SJCRH30 (cell line): ENCODE results near the gene ZNF423. TPM values are rescaled to one million over a fixed set of nuclear protein-coding genes. Genes with fewer than 3 reads are reported as not detected.

Source experiments
- DNase-seq, 2 experiments: peaks; one replicate each; pipeline ENCODE4 v3.0.0-alpha.2; 2015 to 2020
- H3K27ac ChIP-seq: fragments of 250-450 bp; sonication (Bioruptor Pico); 2 replicates; pipeline ENCODE4 v1.5.1; 2020; ENCODE audit warnings: mild to moderate bottlenecking, moderate library complexity
- H3K27me3 ChIP-seq: fragments of 250-450 bp; sonication (Bioruptor Pico); 2 replicates; pipeline ENCODE4 v1.5.1; 2020; ENCODE audit warnings: mild to moderate bottlenecking, moderate library complexity
- H3K36me3 ChIP-seq: fragments of 250-450 bp; sonication (Bioruptor Pico); 2 replicates; pipeline ENCODE4 v1.5.1; 2020; ENCODE audit warnings: mild to moderate bottlenecking, moderate library complexity
- H3K4me1 ChIP-seq: fragments of 250-450 bp; sonication (Bioruptor Pico); 2 replicates; pipeline ENCODE4 v1.5.1; 2020; ENCODE audit warnings: mild to moderate bottlenecking, moderate library complexity
- H3K4me3 ChIP-seq: fragments of 250-450 bp; sonication (Bioruptor Pico); 2 replicates; pipeline ENCODE4 v1.5.1; 2020; ENCODE audit warnings: mild to moderate bottlenecking, moderate library complexity
- H3K9me3 ChIP-seq: fragments of 250-450 bp; sonication (Bioruptor Pico); replicated peaks from 2 replicates; pipeline ENCODE4 v1.5.1; 2020; ENCODE audit warnings: mild to moderate bottlenecking, moderate library complexity
- total RNA-seq: library from RNA; depleted of rRNA; stranded (reverse); fragments of >200 nt; shearing (Covaris generic); gene quantifications from 2 replicates; pipeline ENCODE4 v1.2.3, GENCODE V29; 2014

ZNF423 gene
- total RNA-seq, 1 experiment from 2014 or later: 7.9 TPM

DNA sequence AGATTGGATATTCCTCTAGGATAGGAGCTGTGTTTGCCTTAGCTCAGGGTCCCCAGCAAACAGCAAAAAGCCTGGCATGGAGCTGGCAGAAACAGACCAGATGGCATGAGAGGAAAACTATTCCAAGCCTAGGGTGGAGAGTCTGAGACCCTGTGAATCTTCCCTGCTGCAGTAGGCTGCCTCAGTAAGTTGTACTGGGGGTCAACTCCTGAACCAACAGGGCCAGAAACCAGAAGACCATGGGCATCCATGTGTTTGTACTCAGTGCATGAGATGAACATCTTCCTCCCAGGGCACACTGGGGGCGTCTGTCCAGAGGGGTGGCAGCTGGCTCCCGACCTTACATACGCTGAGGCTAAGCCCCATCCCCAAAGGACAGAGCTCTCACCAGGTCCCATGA lies 267.9 kb downstream of the ZNF423 start:
- no peak for DNase-seq
- Histone ChIP-seq H3K36me3 (no peaks in the 10 kb centered on the region), H3K4me3 (no peak overlapping the region), H3K27me3 (no peaks in the 10 kb centered on the region), H3K27ac (no peak overlapping the region), H3K4me1 (peaks cover 11% of the 10 kb centered on the region), H3K9me3 (0 out of 2 replicates have a peak, but pooled peaks cover 4% of the 10 kb centered on the region)

DNA sequence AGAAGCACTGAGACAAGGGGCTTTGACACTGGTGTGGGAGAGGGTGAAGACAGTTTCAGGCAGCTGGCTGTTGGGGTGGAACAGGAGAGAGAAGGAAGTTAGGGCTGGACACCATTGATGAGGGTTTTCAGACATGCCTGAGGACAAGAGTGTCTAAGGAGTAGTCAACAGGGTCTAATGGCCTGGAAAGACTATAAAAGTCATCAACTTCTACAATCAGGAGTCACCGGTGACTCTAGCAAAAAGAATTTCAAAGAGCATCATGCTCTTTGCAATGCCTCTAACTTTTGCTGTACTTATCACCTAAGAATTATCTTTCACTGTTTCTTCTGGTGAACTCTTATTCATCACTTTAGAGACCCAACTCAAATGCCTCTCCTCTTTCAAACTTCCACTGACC lies 268.4 kb downstream of the ZNF423 start:
- peaks cover 11% of the 10 kb centered on the region for H3K4me1 ChIP-seq
- no peaks in the 10 kb centered on the region for H3K27me3 ChIP-seq
- H3K36me3 ChIP-seq: no peaks in the 10 kb centered on the region
- H3K4me3 ChIP-seq: no peak overlapping the region
- DNase-seq: no peak
- no peak overlapping the region for H3K27ac ChIP-seq
- 0 out of 2 replicates have a peak, but pooled peaks cover 4% of the 10 kb centered on the region for H3K9me3 ChIP-seq

DNA sequence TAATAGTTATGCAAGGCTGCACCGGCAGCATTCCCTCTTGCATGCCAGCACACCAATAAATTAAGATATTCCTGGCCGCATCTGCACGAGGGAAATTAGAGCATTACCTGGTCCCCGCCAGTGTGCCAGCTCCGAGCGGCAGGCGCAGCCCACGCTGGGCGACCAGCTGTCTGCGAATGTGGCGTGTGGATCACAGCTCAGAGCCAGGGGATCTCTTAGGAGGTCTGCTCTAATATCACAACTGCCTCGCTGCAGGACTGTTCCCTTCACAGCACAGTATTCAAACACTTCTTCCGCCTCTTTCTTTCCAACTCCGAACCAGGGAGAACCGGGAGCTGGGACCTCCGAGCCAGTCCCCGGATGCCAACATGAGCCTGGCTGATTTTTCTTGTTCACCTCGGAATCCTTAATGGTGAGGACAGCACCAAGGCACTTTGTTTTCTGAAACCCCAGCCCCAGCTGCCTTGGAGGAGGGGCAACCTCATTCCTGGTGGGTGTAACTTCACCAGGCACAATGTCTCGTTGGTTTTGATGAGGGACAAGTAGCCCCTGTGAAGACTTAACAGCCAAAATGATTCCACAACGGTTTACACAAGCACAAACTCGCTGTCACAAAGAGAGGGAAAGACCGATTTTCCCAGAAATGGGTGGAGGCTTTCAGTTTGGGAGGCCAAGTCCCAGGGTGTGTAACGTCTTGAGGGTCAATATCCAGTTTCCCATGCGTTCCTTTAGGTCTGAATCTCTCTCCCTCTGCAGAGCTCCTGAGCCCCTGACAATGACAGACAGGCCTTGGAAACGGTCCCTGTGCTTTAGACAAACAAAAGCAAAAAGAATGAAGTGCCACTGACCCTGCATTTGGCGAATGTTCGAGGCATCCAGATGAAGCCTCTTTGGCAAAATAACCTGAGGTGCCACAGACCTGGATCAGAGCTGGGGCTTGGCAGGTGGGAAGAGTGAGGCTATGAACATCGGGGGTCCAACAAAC lies 269.2 kb downstream of the ZNF423 start:
- Histone ChIP-seq H3K27ac (no peak overlapping the region), H3K4me3 (no peak overlapping the region), H3K9me3 (0 out of 2 replicates have a peak, but pooled peaks cover 4% of the 10 kb centered on the region), H3K4me1 (peaks cover 11% of the 10 kb centered on the region), H3K27me3 (no peaks in the 10 kb centered on the region), H3K36me3 (no peaks in the 10 kb centered on the region)
- DNase-seq: no peak

DNA sequence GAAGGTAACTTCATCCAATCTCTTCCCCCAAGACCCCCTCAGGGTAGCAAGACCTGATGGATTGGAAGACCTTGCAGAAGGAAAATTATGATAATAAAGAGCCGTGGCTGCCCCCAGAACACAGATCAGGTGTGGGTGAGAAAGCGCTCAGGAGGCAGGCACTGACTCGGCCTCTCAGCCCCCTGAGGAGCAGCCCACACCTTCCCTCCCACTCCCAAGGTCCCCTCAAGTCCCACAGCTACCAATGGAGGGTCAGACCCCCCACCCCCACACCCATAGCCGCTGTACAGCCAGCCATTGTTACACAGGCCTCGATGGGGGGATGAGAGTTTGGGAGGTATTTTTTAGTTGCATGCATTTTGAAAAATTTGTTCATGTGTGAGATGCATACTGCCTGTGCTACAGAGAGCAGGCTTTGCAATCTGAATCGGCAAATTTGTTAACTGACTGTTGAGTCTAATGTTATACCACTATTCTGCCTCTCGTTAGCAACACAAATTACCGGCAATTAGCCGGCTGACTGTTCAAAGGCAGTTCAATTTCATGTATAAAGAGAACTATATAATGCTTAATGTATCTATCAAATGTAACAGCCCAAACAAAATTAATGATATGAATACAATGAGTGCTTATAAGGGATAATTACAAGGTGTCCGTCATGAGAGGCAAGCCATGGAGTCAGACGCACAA lies 270.6 kb downstream of the ZNF423 start:
- Histone ChIP-seq H3K36me3 (no peaks in the 10 kb centered on the region), H3K9me3 (0 out of 2 replicates have a peak, but pooled peaks cover 4% of the 10 kb centered on the region), H3K4me1 (peaks cover 22% of the 10 kb centered on the region), H3K27me3 (no peaks in the 10 kb centered on the region), H3K4me3 (no peak overlapping the region), H3K27ac (no peak overlapping the region)
- no peak for DNase-seq

DNA sequence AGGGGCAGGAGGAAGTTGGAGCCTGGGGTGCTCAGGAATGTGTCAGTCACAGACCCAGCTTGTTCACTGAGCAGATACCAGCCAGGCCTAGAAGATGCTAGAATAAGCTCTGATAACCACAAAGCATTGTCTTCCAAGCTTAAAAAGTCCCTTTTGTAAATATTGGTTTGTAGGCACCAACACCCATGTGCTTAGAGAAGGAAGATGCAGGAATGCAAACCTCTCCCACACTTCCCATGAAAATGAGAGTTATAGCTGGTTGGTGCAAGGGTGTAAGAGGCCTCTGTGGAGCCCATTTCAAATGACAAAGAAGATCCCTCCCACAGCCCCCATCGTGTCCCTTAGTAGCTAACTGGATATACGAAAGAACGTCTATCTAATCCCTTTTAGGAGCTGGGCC lies 272.0 kb downstream of the ZNF423 start:
- H3K9me3 ChIP-seq: 0 out of 2 replicates have a peak, but pooled peaks cover 4% of the 10 kb centered on the region
- H3K27me3 ChIP-seq: no peaks in the 10 kb centered on the region
- H3K4me1 ChIP-seq: peaks cover 19% of the 10 kb centered on the region
- no peak overlapping the region for H3K27ac ChIP-seq
- DNase-seq: no peak
- H3K4me3 ChIP-seq: no peak overlapping the region
- no peaks in the 10 kb centered on the region for H3K36me3 ChIP-seq

DNA sequence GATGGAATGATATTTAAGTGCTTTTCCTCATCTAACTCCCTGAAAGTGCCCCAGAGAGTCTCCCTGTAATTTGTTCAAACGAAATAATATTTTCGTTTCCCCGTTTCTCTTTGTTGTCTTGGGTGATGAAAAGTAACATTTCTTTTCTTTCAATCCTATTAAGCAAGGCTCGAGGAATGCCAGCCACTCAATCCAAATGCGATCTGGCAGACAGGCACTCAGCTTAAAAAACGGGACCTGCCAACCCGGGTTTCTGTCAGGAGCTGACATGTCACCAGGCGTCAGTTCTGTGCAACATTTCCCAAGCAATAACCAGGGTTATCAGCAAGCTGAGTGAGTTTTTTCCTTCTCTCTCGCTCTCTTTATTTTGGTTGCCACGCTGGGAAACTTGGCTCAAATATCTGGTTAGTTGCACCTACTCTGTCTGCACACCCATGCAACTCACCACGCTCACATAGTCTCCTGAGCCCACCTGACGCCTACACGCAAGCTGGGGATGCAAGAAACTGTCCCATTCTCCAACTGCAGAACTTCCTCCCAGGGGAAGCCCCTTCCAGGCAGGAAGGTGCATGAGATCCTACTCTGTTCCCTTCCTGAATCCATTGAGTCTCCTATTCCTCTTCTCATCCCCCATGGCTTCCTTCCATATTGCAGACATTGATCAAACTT lies 274.1 kb downstream of the ZNF423 start:
- DNase-seq: no peak
- Histone ChIP-seq H3K36me3 (no peaks in the 10 kb centered on the region), H3K4me1 (peaks cover 14% of the 10 kb centered on the region), H3K4me3 (no peak overlapping the region), H3K9me3 (no peaks in the 10 kb centered on the region), H3K27ac (peak overlapping the region; percentile 68), H3K27me3 (no peaks in the 10 kb centered on the region)

DNA sequence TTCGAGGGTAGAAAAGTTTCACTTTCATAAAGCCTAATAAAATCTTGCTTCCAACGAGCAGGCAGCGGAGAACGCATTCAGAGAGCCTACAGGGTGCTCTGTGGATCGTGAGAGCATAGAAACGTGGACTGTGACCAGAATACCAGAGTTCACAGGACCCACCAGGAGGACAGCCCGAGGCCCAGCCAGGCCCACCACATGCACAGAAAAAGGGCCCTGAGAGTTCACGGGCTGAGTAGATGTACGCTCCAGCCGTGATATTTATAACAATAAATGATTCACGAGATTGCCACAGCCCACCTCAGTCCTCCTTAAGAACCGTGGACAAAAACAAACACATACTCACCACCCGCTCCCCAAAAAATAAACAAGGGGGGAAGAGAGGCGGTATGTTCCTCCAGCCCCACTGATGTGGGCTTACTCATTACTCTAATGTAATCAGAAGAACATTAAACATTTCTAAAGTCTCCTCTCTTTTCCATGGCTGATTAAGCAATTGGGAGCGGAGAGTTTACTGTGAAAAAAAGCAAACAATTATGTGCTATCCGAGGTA lies 275.1 kb downstream of the ZNF423 start:
- peak; percentile 52 to 54 for DNase-seq
- no peak overlapping the region; the same call in 1 of the 2 replicates for H3K4me3 ChIP-seq
- H3K27me3 ChIP-seq: no peaks in the 10 kb centered on the region
- peaks cover 17% of the 10 kb centered on the region for H3K4me1 ChIP-seq
- H3K27ac ChIP-seq: peak overlapping the region; percentile 68
- no peaks in the 10 kb centered on the region for H3K36me3 ChIP-seq
- no peaks in the 10 kb centered on the region for H3K9me3 ChIP-seq

DNA sequence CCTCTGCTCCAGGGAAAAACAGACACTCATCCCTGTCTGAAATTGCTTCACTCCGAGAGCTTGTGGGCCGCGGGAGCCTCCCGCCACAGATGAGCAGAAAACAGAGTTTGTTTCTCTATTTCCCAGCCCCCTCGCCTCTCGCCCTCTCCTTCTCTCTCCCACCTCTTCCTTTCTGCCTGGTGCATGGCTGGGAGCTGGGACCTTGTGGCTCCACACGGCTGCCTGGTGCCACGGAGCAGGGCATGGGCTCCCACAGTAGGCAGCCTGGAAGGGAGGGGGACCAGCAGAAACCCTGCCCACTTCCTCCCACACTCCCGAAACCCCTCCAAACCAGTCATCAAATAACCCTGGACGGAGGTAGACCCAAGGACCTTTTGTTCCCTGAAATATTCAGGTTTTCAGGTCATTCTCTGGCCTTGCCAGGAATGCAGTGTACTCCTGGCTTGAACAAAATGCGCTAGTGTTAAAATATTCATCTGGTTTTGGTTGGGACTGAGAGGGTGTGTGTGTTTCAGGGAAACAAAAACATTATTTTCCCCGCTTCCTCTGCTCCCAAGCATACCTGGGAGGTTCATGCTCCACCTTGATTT lies 277.4 kb downstream of the ZNF423 start:
- H3K36me3 ChIP-seq: no peaks in the 10 kb centered on the region
- no peaks in the 10 kb centered on the region for H3K9me3 ChIP-seq
- H3K4me3 ChIP-seq: no peak overlapping the region
- H3K27ac ChIP-seq: no peak overlapping the region
- no peaks in the 10 kb centered on the region for H3K27me3 ChIP-seq
- peaks cover 34% of the 10 kb centered on the region for H3K4me1 ChIP-seq
- no peak for DNase-seq

DNA sequence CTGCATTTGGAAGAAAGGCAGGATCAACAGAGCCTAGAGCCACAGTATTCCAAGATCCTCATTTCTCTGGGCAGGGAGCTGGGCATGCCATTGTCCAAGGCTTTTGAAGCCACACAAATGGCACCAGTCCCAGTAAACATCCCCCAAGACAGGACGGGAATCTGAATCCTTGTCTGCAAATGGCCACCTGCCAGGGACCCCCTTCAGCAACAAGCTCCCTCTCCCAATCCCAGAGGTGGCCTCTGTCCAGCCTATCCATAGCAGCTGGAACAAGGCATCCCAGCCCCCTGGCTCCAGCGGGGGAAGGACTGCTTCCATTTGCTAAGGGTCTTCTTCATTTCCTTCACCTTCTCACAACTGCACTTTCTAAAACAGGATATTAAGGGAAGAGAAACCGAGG lies 277.9 kb downstream of the ZNF423 start:
- Histone ChIP-seq H3K27ac (no peak overlapping the region), H3K4me1 (peaks cover 34% of the 10 kb centered on the region), H3K9me3 (no peaks in the 10 kb centered on the region), H3K27me3 (no peaks in the 10 kb centered on the region), H3K4me3 (no peak overlapping the region), H3K36me3 (no peaks in the 10 kb centered on the region)
- DNase-seq: no peak

DNA sequence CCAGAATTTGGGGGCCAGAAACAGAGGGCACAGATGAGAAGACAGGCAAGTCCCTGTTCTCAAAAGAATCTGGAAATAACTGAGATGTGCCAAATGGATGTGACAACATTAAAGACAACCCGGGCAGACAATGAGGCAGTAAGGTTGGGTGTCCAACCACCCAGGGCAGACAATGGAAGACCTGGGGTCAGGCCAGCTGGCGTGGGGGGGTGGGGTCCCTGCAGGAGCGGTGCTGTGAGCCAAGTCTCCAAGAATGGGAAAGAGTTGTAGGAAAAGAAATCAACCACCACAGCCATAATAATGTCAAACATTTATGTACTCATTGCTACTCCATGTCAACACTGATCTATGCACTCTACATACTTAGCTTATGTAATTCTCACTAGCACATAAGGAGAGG lies 279.0 kb downstream of the ZNF423 start:
- Histone ChIP-seq H3K9me3 (0 out of 2 replicates have a peak, but pooled peaks cover 2% of the 10 kb centered on the region), H3K27ac (no peak overlapping the region), H3K4me1 (peaks cover 34% of the 10 kb centered on the region), H3K36me3 (no peaks in the 10 kb centered on the region), H3K4me3 (no peak overlapping the region), H3K27me3 (no peaks in the 10 kb centered on the region)
- DNase-seq: no peak

DNA sequence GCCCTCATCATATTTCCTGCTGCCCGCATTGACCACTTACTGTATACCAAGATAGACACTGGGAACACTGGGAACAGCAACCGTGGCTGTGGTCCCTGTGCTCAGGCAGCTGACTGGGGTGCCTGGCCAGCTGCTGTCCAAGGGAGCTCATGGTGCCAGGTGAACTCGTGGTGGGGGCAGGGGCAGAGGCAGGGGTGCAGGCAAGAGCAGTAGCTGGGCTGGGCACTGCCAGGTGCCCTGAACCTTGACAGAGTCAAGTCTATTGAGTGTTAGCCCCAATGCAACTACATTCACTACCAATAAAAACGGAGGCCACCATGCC lies 279.8 kb downstream of the ZNF423 start:
- H3K9me3 ChIP-seq: 0 out of 2 replicates have a peak, but pooled peaks cover 2% of the 10 kb centered on the region
- peaks cover 31% of the 10 kb centered on the region for H3K4me1 ChIP-seq
- H3K27ac ChIP-seq: no peak overlapping the region
- DNase-seq: no peak
- no peak overlapping the region for H3K4me3 ChIP-seq
- H3K36me3 ChIP-seq: no peaks in the 10 kb centered on the region
- no peaks in the 10 kb centered on the region for H3K27me3 ChIP-seq

DNA sequence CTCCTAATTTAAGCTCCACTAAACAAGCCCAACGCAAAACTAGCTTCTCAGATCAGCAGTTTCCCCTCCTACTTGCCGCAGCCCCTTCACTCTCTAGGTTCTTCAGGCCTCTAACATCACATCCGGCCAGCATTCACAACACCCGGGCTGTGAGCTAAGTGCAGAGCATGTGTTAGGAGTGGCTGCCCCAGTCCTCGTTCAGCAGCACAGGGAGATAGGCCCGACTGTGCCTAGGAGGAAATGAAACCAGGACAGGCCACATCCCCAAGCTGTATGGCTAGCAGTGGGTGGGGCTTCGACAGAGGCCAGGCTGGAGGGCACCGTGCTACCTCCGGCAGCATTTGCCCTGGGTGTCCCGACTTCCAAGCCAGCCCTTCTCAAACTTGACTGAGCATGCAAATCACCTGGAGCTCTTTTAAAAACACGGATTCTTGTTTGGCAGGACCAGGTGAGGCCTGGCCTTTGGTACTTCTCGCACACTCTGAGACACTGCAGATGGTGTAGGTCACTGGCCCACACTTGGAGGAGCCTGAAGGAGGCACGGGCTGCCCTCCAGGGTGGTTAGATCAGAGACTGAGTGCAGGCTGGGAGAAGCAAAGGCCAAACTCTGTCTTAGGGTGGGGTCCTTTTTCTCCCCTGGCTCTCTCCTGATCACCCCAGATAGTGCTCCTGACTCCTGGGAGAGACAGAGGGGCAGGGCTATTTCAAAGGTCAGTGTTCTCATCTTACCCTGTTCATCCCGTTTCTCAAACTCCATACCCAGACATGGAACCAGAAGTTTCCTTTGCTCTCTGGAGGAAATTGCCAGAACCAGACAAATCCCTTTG lies 280.4 kb downstream of the ZNF423 start:
- Histone ChIP-seq H3K27ac (no peak overlapping the region; the same call in 1 of the 2 replicates), H3K36me3 (no peaks in the 10 kb centered on the region), H3K9me3 (0 out of 2 replicates have a peak, but pooled peaks cover 2% of the 10 kb centered on the region), H3K4me3 (no peak overlapping the region), H3K4me1 (peaks cover 25% of the 10 kb centered on the region), H3K27me3 (no peaks in the 10 kb centered on the region)
- DNase-seq: peak; percentile 54 to 64

DNA sequence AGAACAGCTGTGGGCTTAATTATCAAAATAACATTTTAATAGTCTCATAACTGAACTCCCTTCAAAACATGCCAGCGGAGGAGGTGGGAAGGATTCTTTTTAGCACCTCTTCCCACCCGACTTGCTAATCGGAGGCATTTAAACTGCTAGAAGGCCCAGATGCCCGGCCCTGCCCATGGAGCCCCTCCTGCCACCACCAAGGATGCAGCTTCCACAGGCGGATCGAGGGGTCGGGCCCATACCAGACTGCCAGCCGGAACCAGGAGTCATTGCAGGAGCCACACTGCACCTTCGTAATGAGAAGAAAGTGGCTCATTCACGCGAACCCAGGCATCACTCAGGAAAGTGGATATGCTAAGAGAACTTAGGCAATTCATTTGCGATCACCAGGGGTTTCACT lies 281.1 kb downstream of the ZNF423 start:
- DNase-seq: peak in 1 of 2 experiments; percentile 26
- peaks cover 19% of the 10 kb centered on the region; the same call in 1 of the 2 replicates for H3K4me1 ChIP-seq
- H3K36me3 ChIP-seq: no peaks in the 10 kb centered on the region
- no peak overlapping the region; the same call in 1 of the 2 replicates for H3K27ac ChIP-seq
- no peak overlapping the region for H3K4me3 ChIP-seq
- no peaks in the 10 kb centered on the region for H3K27me3 ChIP-seq
- 0 out of 2 replicates have a peak, but pooled peaks cover 2% of the 10 kb centered on the region for H3K9me3 ChIP-seq
